ENCODE measurements around the gene TRIO.

DNA sequence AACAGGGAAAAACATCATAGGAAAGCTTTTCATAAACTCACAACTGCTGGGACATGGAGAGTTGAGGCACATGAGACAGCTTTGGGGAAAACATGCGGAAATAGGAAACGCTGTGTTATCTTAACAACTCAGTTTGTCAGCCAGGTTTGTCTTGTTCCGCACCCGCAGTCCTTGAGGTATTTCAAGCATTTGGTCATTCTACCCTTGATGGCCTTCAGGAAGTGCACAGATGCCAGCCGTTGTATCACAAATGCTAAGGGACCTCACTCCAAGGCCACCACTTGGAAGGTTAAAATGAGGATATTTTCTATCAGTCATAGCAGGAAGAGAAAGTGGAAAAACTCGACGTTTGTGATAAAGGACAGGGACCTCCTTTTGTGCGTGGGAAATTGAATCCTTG, 83.8 kb downstream of the TRIO start:
- TF ChIP-seq POLR2AphosphoS5 (IDR thresholded peaks at IDR 0.05; ENCODE audit: insufficient read depth, low read depth, low read length) (peak; percentile 75), FOS (IDR thresholded peaks at IDR 0.05; ENCODE audit: borderline replicate concordance, insufficient read depth, low read length) (no peak), EZH2 (IDR thresholded peaks at IDR 0.05; ENCODE audit: borderline replicate concordance, low read depth, low read length, severe bottlenecking) (no peak)
- TF ChIP-seq, protein P1, sequence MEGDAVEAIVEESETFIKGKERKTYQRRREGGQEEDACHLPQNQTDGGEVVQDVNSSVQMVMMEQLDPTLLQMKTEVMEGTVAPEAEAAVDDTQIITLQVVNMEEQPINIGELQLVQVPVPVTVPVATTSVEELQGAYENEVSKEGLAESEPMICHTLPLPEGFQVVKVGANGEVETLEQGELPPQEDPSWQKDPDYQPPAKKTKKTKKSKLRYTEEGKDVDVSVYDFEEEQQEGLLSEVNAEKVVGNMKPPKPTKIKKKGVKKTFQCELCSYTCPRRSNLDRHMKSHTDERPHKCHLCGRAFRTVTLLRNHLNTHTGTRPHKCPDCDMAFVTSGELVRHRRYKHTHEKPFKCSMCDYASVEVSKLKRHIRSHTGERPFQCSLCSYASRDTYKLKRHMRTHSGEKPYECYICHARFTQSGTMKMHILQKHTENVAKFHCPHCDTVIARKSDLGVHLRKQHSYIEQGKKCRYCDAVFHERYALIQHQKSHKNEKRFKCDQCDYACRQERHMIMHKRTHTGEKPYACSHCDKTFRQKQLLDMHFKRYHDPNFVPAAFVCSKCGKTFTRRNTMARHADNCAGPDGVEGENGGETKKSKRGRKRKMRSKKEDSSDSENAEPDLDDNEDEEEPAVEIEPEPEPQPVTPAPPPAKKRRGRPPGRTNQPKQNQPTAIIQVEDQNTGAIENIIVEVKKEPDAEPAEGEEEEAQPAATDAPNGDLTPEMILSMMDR (IDR thresholded peaks at IDR 0.05; ENCODE audit: extremely low read depth in 1 of 2, insufficient read depth in 1 of 2, low read depth in 1 of 2, low read length in 2 of 2): no peak
- TF ChIP-seq, protein P2, sequence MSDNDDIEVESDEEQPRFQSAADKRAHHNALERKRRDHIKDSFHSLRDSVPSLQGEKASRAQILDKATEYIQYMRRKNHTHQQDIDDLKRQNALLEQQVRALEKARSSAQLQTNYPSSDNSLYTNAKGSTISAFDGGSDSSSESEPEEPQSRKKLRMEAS (IDR thresholded peaks at IDR 0.05; ENCODE audit: insufficient read depth, insufficient read length): no peak
